SK-N-SH (cell line): ENCODE measurements around the gene SATL1.

Source experiments
- GABPA ChIP-seq: IDR thresholded peaks from 2 replicates; pipeline ENCODE4 v1.4.0; 2012; ENCODE audit warnings: low read depth, mild to moderate bottlenecking
- TF ChIP-seq, protein P1 (sequence below): fragments of 200-600 bp; sonication (generic); IDR thresholded peaks from 2 replicates; pipeline ENCODE4 v1.6.1; 2017; ENCODE audit warnings: antibody characterized with exemption, mild to moderate bottlenecking, moderate library complexity
- TF ChIP-seq, protein P2 (sequence below): fragments of 150-350 bp; IDR thresholded peaks from 2 replicates; pipeline ENCODE4 v1.6.1; 2017; ENCODE audit warnings: antibody characterized with exemption, low read length, low read depth, borderline replicate concordance

DNA sequence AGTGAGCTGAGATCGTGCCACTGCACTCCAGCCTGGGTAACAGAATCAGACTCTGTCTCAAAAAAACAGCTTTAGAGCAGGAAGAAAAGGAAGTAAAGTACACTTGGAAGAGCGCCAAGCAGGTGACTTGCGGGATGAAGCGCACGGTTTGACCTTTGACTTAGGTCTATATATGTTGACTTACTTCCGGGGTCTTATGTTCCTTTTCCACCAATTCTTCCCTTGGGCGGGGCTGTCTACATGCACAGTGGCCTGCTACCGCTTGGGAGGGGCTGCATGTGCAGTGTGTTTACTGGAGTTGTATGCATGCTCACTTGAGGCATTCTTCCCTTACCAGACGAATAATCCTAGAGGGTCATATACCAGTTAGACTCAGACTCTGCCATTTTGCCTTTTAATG is 131.3 kb downstream of the SATL1 start:
- TF ChIP-seq GABPA, result no peak
- TF ChIP-seq, protein P1, sequence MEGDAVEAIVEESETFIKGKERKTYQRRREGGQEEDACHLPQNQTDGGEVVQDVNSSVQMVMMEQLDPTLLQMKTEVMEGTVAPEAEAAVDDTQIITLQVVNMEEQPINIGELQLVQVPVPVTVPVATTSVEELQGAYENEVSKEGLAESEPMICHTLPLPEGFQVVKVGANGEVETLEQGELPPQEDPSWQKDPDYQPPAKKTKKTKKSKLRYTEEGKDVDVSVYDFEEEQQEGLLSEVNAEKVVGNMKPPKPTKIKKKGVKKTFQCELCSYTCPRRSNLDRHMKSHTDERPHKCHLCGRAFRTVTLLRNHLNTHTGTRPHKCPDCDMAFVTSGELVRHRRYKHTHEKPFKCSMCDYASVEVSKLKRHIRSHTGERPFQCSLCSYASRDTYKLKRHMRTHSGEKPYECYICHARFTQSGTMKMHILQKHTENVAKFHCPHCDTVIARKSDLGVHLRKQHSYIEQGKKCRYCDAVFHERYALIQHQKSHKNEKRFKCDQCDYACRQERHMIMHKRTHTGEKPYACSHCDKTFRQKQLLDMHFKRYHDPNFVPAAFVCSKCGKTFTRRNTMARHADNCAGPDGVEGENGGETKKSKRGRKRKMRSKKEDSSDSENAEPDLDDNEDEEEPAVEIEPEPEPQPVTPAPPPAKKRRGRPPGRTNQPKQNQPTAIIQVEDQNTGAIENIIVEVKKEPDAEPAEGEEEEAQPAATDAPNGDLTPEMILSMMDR, result no peak
- TF ChIP-seq, protein P2, sequence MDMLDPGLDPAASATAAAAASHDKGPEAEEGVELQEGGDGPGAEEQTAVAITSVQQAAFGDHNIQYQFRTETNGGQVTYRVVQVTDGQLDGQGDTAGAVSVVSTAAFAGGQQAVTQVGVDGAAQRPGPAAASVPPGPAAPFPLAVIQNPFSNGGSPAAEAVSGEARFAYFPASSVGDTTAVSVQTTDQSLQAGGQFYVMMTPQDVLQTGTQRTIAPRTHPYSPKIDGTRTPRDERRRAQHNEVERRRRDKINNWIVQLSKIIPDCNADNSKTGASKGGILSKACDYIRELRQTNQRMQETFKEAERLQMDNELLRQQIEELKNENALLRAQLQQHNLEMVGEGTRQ, result no peak
